Measurements from ENCODE around the gene ZBTB5. TPM values are rescaled to one million over a fixed set of nuclear protein-coding genes. Genes with fewer than 3 reads are reported as not detected.
A peak's percentile ranks its signal among the peaks of the same experiment; 100 is the strongest.
"Not testable (repeated sequence)": the region's sequence is repeated elsewhere in the genome, so short reads cannot be mapped to it uniquely, and the experiment has no call there.

Gene ZBTB5
- total and polyA plus RNA-seq, 2 of the 4 experiments (the other 2 are of a cell fraction), result 6.3 to 9.1 TPM

GRCh38 chr9:37477987-37478619 lies 12.9 kb upstream of the ZBTB5 start:
- no CpG with 5 or more reads among the region's 5 CpGs for WGBS, 2 experiments (ENCODE audit: extremely low coverage in 2 of 2, insufficient read length in 1 of 2)
- dilution Hi-C loops (cut with HindIII; ENCODE audit: low sequenced_read_pairs, unreplicated experiment); H2BK120ac ChIP-seq (ENCODE audit: low read depth, low read length); DNase-seq; H3K4ac ChIP-seq (ENCODE audit: low read depth, low read length); H2BK15ac ChIP-seq (ENCODE audit: low read depth, low read length); H2AK5ac ChIP-seq (ENCODE audit: low read depth, low read length); H4K8ac ChIP-seq (ENCODE audit: low read depth in 2 of 2, low read length in 2 of 2); H3K9ac ChIP-seq (ENCODE audit: low read depth, low read length); CTCF ChIA-PET; H3K23ac ChIP-seq (ENCODE audit: low read depth, low read length); H3K9me1 ChIP-seq (ENCODE audit: insufficient read depth, low read length); H3K4me1 ChIP-seq (ENCODE audit: control insufficient read depth, insufficient read depth, low read length); H3K36me3 ChIP-seq (ENCODE audit: control insufficient read depth, insufficient read depth, low read length); H2AK9ac ChIP-seq (replicated peaks; ENCODE audit: low read depth, low read length, poor library complexity); H2AFZ ChIP-seq (replicated peaks; ENCODE audit: low read length, poor library complexity); H3K27me3 ChIP-seq (ENCODE audit: control insufficient read depth, insufficient read depth, low read length); H3K4me3 ChIP-seq (ENCODE audit: insufficient read depth, low read depth, low read length); H4K91ac ChIP-seq (ENCODE audit: insufficient read depth, low read depth, low read length); H4K20me1 ChIP-seq (ENCODE audit: insufficient read depth, low read length); H2BK5ac ChIP-seq (ENCODE audit: low read depth, low read length, poor library complexity, severe bottlenecking); H3K14ac ChIP-seq (replicated peaks; ENCODE audit: low read depth, low read length); H3K79me1 ChIP-seq (ENCODE audit: low read depth in 1 of 2, low read length in 2 of 2); H2BK20ac ChIP-seq (ENCODE audit: low read depth, low read length); H3K27ac ChIP-seq (ENCODE audit: insufficient read depth, low read length); intact Hi-C loops (cut with micrococcal nuclease); H3K9me3 ChIP-seq (ENCODE audit: control insufficient read depth, insufficient read depth, low read length); H4K5ac ChIP-seq (ENCODE audit: low read depth, low read length); H3K18ac ChIP-seq (ENCODE audit: low read depth, low read length); BruUV-seq (replicated peaks); H3K56ac ChIP-seq (ENCODE audit: extremely low read depth, insufficient read depth, low read length); POLR2A ChIA-PET (ENCODE audit: unreplicated experiment); H3K4me2 ChIP-seq (ENCODE audit: low read depth, low read length); ATAC-seq (ENCODE audit: low read depth): not testable (repeated sequence)
- in situ Hi-C loops (cut with MboI; ENCODE audit: low sequenced_read_pairs), result loop anchor here (25.0 kb wide), 2 partner anchors 584 to 884 kb away; partner anchors contain the start of gene SHB
- peak; percentile 95 for TF ChIP-seq MAFK (IDR thresholded peaks at IDR 0.05; ENCODE audit: low read depth, low read length)

- H2AK9ac ChIP-seq (replicated peaks; ENCODE audit: low read depth, low read length, poor library complexity); H3K4me3 ChIP-seq (ENCODE audit: insufficient read depth, low read depth, low read length); H3K9me1 ChIP-seq (ENCODE audit: insufficient read depth, low read length); H3K79me1 ChIP-seq (ENCODE audit: low read depth in 1 of 2, low read length in 2 of 2); H3K23ac ChIP-seq (ENCODE audit: low read depth, low read length); ATAC-seq (ENCODE audit: low read depth); DNase-seq; H4K5ac ChIP-seq (ENCODE audit: low read depth, low read length); H3K27me3 ChIP-seq (ENCODE audit: control insufficient read depth, insufficient read depth, low read length); H3K56ac ChIP-seq (ENCODE audit: extremely low read depth, insufficient read depth, low read length); BruUV-seq (replicated peaks); H2BK120ac ChIP-seq (ENCODE audit: low read depth, low read length); H3K14ac ChIP-seq (replicated peaks; ENCODE audit: low read depth, low read length); H3K4ac ChIP-seq (ENCODE audit: low read depth, low read length); H3K36me3 ChIP-seq (ENCODE audit: control insufficient read depth, insufficient read depth, low read length); dilution Hi-C loops (cut with HindIII; ENCODE audit: low sequenced_read_pairs, unreplicated experiment); H4K91ac ChIP-seq (ENCODE audit: insufficient read depth, low read depth, low read length); H2AK5ac ChIP-seq (ENCODE audit: low read depth, low read length); H3K9me3 ChIP-seq (ENCODE audit: control insufficient read depth, insufficient read depth, low read length); H3K9ac ChIP-seq (ENCODE audit: low read depth, low read length); H2BK20ac ChIP-seq (ENCODE audit: low read depth, low read length); H2BK5ac ChIP-seq (ENCODE audit: low read depth, low read length, poor library complexity, severe bottlenecking); POLR2A ChIA-PET (ENCODE audit: unreplicated experiment); H4K20me1 ChIP-seq (ENCODE audit: insufficient read depth, low read length); CTCF ChIA-PET; H2AFZ ChIP-seq (replicated peaks; ENCODE audit: low read length, poor library complexity); H3K27ac ChIP-seq (ENCODE audit: insufficient read depth, low read length); H3K18ac ChIP-seq (ENCODE audit: low read depth, low read length); H3K4me1 ChIP-seq (ENCODE audit: control insufficient read depth, insufficient read depth, low read length); intact Hi-C loops (cut with micrococcal nuclease); H4K8ac ChIP-seq (ENCODE audit: low read depth in 2 of 2, low read length in 2 of 2); H2BK15ac ChIP-seq (ENCODE audit: low read depth, low read length); H3K4me2 ChIP-seq (ENCODE audit: low read depth, low read length): not testable (repeated sequence)
- in situ Hi-C loops (cut with MboI; ENCODE audit: low sequenced_read_pairs), result loop anchor here (25.0 kb wide), 2 partner anchors 585 to 885 kb away; partner anchors contain the start of gene SHB
- 70% methylated on average over 2 of the region's 4 CpGs; no CpG with 5 or more reads in 1 of the 2 experiments for WGBS, 2 experiments (ENCODE audit: extremely low coverage in 2 of 2, insufficient read length in 1 of 2)
These were observed 12.2 kb upstream of the ZBTB5 start for GRCh38 chr9:37477443-37477842.

Measured in IMR-90 (cell line).